NOMO-1 (cell line): Measurements from ENCODE around the gene PPP3R1.
A peak's percentile ranks its signal among the peaks of the same experiment; 100 is the strongest.

ENCODE experiments used
- DNase-seq, 2 experiments: peaks; one replicate each; lab custom pipeline; 2025; ENCODE audit not compliant: unreplicated experiment in 2 of 2; lab: John Stamatoyannopoulos, UW

PPP3R1 gene

GRCh38 chr2:68263632-68264031 lies 11.3 kb upstream of the PPP3R1 start:
- DNase-seq, result no peak

- DNase-seq, result no peak
Measured at GRCh38 chr2:68258851-68259250, 6.5 kb upstream of the PPP3R1 start.

- DNase-seq, result no peak
Measured at GRCh38 chr2:68256093-68256450, 3.7 kb upstream of the PPP3R1 start.

GRCh38 chr2:68253219-68254068 lies 1.1 kb upstream of the PPP3R1 start:
- DNase-seq, result no peak

- DNase-seq, result no peak
Measured at GRCh38 chr2:68251855-68252399, 405 bp downstream of the PPP3R1 start.

GRCh38 chr2:68251187-68251854 lies 1.0 kb downstream of the PPP3R1 start:
- peak; percentile 90 to 94 for DNase-seq

GRCh38 chr2:68250652-68251186 lies 1.6 kb downstream of the PPP3R1 start:
- no peak for DNase-seq

- DNase-seq, result peak in 1 of 2 experiments; percentile 79
Measured at GRCh38 chr2:68250196-68250595, 2.1 kb downstream of the PPP3R1 start.

GRCh38 chr2:68248806-68249205 lies 3.5 kb downstream of the PPP3R1 start:
- DNase-seq, result no peak

- no peak for DNase-seq
Measured at GRCh38 chr2:68248361-68248760, 4.0 kb downstream of the PPP3R1 start.

GRCh38 chr2:68246396-68246795 lies 5.9 kb downstream of the PPP3R1 start:
- DNase-seq, result no peak

GRCh38 chr2:68245672-68246071 lies 6.7 kb downstream of the PPP3R1 start:
- DNase-seq, result no peak

- DNase-seq, result no peak
Measured at GRCh38 chr2:68245066-68245465, 7.3 kb downstream of the PPP3R1 start.

- DNase-seq, result no peak
Measured at GRCh38 chr2:68244456-68244855, 7.9 kb downstream of the PPP3R1 start.

GRCh38 chr2:68241732-68242131 lies 10.6 kb downstream of the PPP3R1 start:
- no peak for DNase-seq

GRCh38 chr2:68240446-68240845 lies 11.9 kb downstream of the PPP3R1 start:
- DNase-seq, result no peak

GRCh38 chr2:68238955-68239822 lies 13.1 kb downstream of the PPP3R1 start:
- peak in 1 of 2 experiments; percentile 60 for DNase-seq

- DNase-seq, result no peak
Measured at GRCh38 chr2:68237976-68238580, 14.3 kb downstream of the PPP3R1 start.

- no peak for DNase-seq
Measured at GRCh38 chr2:68237404-68237803, 14.9 kb downstream of the PPP3R1 start.

- no peak for DNase-seq
Measured at GRCh38 chr2:68236876-68237275, 15.5 kb downstream of the PPP3R1 start.
